Activated T-cell treated with anti-CD3 and anti-CD28 coated beads, Interleukin-2, amount 50 U/mL, for 1 hour (primary cell): ENCODE measurements around the gene SIX4.

ENCODE experiments used
- DNase-seq: peaks from one replicate; pipeline ENCODE4 v3.0.0-alpha.2; 2020

SIX4 gene

GRCh38 chr14:60721326-60722106, 2.6 kb downstream of the SIX4 start:
- peak; percentile 72 for DNase-seq

DNA sequence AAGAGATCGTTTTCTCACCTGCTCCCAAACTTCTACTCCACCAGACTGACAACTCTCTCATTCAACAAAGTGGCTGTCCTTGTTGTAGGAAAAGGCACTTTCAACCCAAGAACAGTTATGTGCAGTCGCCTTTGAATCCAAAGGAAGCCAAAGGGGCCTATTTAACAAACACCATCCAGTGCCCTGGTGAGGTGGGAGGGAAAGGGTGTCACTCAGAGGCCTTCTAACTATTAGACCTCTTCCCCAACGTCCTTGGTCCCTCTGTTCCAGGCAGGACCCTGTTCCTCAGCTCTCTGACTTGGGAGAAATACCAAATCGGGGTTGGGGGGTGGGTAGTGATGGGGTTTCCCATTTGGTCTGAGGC, 3.2 kb downstream of the SIX4 start:
- DNase-seq: no peak

DNA sequence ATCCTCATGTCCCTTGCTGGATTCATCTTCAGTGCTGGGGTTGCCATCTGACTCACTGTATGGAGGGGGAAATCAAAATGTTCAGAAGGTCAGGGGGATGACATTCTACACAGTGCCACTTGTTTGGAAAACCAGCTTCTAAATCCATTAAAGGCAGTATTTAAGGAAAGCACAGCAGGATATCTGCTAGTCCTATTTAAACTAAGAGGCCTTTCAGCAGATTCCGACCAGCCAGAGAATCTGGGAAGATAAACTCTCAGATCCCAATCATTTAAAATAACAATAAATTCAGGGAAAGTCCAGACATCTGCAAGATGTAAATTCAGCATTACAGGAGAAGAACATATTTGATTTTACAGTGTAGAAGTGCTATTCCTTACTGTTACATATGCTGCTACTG, 3.8 kb downstream of the SIX4 start:
- no peak for DNase-seq

DNA sequence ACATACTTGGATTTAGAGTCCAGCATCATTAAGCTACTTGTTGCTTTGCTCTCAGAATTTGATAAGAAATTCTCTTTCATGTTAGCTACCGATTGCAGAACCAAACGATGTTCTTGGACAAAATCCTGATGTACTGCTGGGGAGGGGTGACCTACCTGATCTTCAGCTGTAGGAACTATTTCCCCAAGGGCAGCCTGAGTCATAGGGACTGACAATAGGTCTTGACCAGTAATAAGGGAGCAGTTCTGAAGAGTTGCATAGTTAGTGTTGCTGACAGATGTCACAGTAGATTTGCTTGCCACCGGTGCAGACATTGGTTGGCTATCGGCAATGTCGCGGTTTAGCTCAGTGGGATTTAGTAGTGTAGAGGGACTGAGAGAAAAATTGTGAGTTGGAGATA, 10.6 kb downstream of the SIX4 start:
- no peak for DNase-seq

- DNase-seq: no peak
Measured at GRCh38 chr14:60710494-60710893, 13.7 kb downstream of the SIX4 start.

DNA sequence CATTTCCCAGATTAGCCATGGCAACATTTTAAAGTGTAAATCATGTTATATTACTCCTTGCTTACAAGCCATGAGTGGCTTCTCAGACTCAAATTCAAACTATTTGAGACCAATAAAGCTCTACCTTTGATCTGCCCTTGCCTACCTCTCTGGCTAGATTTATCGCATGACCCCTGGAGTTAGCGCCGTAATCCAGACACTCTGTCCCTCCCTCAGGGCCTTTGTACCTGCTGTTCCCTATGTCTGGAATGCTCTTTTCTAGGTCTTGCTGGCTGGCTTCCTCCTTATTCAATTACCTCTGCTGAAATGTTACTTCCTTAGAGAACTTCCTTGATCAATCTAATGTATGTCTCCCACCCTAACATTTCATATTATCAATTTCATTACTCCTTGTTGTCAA, 16.3 kb downstream of the SIX4 start:
- no peak for DNase-seq

GRCh38 chr14:60705100-60705499, 19.1 kb downstream of the SIX4 start:
- no peak for DNase-seq

DNA sequence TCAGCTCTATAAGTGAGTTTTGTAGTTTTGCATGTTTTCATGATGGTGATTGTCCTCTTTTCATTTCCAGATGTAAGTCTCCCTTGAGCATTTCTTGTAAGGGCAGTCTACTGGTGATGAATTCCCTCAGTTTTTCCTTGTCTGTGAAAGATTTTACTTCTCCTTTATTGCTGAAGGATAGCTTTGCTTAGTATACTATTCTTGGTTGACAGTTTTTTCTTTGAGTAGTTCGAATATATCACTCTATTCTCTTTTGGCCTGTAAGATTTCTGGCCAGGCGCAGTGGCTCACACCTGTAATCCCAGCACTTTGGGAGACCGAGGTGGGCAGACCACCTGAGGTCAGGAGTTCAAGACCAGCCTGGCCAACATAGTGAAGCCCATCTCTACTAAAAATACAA, 23.6 kb downstream of the SIX4 start:
- no peak for DNase-seq

DNA sequence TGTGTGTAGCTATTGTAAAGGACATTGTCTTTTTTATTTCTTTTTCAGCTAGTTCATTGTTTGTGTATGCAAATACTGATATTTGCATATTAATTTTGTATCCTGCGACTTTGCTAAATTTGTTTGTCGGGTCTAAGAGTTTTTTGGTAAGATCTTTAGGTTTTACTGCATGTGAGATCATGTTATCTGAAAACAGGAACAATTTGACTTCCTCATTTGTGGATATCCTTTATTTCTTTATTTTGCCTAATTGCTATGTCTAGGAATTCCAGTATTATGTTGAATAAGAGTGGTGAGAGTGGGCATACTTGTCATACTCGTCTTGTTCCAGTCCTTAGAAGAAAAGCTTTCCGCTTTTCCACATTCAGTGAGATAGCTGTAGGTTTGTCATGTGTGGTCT, 28.8 kb downstream of the SIX4 start:
- no peak for DNase-seq

DNA sequence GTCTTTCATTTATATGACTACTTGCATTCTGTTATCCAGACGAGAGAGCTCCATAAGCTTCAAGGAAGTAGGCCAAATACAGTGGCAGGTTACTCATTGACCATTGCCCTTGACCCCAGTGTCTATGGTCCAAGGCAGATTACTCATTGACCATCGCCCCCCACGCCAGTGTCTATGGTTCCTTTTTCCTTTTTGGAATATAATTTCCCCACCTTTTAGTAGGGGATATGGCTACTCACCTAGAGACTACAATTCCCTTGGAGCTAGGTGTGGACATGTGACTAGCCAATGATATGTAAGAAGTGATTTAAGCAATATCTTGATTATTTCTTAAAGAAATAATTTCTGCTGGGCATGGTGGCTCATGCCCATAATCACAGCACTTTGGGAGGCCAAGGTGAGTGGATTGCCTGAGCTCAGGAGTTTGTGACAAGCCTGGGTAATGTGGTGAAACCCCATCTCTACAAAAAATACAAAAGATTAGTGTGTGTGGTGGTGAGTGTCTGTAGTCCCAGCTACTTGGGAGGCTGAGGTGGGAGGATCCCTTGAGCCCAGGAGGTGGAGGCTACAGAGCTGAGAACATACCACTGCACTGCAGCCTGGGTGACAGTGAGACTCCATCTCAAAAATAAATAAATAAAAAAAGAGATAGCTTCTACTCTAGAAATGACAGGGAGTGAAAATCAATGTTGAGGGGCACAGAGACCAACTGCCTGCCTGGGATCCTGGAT, 32.6 kb downstream of the SIX4 start:
- DNase-seq: no peak

DNA sequence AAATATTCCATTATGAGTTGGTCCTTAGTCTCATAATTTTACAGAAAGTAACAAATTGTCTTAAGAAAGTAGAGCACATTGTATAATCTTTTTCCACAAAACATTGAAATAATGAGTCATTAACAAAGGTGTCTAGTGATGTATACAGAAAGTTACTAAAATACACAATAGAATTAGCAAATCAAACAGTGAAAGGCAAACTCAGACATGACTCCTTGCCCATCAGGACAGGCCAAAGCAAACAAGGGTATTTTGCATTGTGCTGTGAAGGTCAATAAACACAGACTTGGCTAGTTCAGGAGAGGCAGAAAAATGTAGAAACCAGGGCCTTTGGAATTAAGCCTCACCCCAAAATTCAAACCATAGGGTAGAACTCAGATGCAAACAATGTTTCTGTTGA, 37.3 kb downstream of the SIX4 start:
- no peak for DNase-seq

DNA sequence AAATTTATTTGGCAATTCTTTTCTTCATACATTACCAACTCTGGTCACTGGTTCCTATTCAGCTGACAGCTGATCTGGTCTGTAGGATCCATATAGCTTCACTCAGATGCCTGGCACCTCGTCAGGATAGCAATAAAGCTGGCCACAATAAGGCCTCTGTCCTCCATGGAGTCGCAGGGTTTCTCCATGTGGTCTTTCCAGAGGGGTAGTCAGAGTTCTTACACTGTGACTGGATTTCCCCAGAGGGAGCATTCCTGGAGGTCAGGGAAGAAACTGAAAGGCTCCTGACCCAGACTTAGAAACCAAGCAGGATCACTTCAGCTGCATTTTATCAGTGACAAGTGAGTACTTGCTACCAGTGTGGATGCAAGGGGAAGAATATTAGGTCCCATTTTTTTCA, 39.9 kb downstream of the SIX4 start:
- no peak for DNase-seq

DNA sequence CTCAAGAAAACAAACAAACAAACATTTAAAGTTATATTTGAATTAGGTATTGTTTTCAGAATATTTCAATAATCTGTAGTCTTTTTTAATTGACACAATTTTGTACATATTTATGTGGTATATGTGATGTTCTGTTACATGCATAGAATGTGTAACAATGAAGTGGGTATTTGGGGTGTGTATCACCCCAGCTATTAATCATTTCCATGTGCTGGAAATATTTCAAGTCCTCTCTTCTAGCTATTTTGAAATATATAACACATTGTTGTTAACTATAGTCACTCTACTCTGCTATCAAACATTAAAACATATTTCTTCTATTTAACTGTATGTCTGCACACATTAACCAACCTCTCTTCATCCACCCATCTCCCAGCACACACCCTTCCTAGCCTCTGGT, 42.9 kb downstream of the SIX4 start:
- DNase-seq: no peak

DNA sequence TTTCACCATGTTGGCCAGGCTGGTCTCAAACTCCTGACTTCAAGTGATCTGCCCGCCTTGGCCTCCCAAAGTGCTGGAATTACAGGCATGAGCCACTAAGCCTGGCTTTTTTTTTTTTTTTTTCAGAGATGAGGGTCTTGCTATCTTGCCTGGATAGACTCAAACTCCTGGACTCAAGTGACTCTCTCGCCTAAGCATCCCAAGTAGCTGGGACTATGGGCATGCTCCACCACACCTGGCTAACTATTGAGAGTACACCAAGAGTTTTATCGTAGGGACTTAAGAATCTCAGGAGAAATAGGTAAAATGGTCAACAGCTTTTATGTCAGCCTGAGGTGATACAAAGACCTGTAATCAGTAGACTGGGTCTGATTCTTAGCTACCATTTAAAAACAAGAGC, 43.6 kb downstream of the SIX4 start:
- no peak for DNase-seq

DNA sequence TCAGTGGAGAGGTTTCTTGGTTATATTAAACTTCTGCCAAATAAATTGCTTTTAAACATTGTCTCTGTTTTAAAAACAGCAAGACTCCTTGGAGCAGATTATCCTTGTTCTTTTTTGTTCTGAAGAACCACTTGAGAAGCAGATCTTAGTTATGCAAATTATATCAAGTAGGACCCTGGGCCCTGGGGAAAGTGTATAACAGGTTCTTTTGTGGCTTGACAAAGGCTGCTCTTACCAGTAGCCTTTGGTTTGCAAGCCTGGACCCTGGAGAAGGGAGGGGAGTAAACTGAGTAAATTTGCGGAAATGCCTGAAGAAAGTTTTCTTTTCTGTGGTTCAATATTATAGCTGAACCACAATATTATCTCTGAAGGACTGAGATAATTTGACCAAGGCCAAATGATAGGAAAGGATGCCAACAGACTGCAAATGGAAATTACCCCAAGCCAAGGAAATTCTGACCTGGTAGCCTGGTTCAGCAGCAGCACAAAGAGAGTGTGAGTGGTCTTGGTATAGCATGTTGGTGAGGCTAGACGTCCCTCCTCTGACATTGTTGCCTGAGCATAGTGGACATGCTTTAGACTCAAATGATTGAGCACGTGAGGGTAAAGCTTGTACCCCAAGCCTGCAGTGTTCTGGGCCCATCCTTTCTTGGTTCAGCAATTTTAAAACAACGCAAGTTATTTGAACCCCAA, 44.4 kb downstream of the SIX4 start:
- no peak for DNase-seq

- no peak for DNase-seq
Measured at GRCh38 chr14:60677701-60678100, 46.5 kb downstream of the SIX4 start.

GRCh38 chr14:60670989-60671388, 53.2 kb downstream of the SIX4 start:
- no peak for DNase-seq

DNA sequence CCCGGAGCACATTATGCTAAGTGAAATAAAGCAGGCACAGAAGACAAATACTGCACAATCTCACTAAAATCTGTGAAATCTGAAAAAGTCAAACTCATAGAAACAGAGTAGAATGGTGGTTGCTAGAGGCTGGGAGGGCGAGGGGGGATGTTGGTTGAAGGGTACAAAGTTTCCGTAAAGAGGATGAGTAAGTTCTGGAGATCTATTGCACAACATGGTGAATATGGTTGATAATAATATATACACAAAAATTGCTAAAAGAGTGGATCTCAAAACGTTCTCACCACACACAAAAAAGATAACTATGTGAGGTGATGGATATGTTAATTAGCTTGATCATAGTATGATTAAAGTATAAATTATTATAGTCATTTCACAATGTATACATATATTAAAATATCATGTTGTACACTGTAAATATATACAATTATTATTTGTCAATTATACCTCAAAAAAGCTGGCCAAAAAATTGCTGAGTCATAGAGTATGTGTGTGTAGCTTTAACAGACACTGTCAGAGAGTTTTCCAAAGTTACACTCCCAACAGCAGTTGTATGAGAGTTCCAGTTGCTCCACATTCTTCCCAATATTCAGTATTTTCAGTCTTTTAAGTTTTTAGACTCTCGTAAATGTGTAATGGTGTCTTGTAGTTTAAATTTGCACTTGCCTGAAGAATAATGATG, 55.6 kb downstream of the SIX4 start:
- no peak for DNase-seq

DNA sequence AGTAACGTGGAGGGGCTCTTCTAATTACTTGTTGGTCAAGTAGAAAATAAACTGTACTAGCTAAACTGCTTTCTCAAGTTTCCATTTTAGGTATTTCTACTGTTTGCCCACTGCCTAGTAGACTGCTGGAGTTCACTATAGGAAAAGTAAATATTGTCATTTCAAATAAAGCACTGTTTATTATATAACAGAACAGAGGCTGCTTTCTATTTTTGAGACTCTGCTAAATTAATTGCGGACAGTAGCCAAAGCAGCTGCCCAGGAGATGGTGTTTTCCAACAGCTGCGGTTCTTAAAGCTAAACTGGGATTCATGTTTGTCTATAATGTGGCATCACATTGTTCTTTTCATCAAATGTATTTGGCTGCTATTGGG, 59.0 kb downstream of the SIX4 start:
- no peak for DNase-seq

GRCh38 chr14:60662982-60663381, 61.2 kb downstream of the SIX4 start:
- DNase-seq: no peak

- no peak for DNase-seq
Measured at GRCh38 chr14:60661721-60662120, 62.4 kb downstream of the SIX4 start.
